HK-2 (cell line): ENCODE measurements around the gene GNAZ.

Experiments used
- DNase-seq: peaks from one replicate; pipeline ENCODE4 v3.0.0-alpha.2; 2018; ENCODE audit not compliant: unreplicated experiment

Gene GNAZ

GRCh38 chr22:23155143-23155542 is 84.8 kb downstream of the GNAZ start:
- no peak for DNase-seq

GRCh38 chr22:23155831-23156230 is 85.5 kb downstream of the GNAZ start:
- no peak for DNase-seq

- no peak for DNase-seq
Measured at GRCh38 chr22:23156286-23156685, 86.0 kb downstream of the GNAZ start.

- DNase-seq, result no peak
Measured at GRCh38 chr22:23157560-23158515, 87.5 kb downstream of the GNAZ start.

- DNase-seq, result no peak
Measured at GRCh38 chr22:23158516-23159290, 88.4 kb downstream of the GNAZ start.

GRCh38 chr22:23159291-23159630 is 88.9 kb downstream of the GNAZ start:
- DNase-seq, result no peak

GRCh38 chr22:23161029-23161428 is 90.7 kb downstream of the GNAZ start:
- DNase-seq, result no peak

- DNase-seq, result no peak
Measured at GRCh38 chr22:23161574-23161973, 91.3 kb downstream of the GNAZ start.

- no peak for DNase-seq
Measured at GRCh38 chr22:23163665-23164064, 93.3 kb downstream of the GNAZ start.

- no peak for DNase-seq
Measured at GRCh38 chr22:23164091-23164490, 93.8 kb downstream of the GNAZ start.

GRCh38 chr22:23166042-23166831 is 95.9 kb downstream of the GNAZ start:
- no peak for DNase-seq

- no peak for DNase-seq
Measured at GRCh38 chr22:23166841-23167616, 96.7 kb downstream of the GNAZ start.

- DNase-seq, result no peak
Measured at GRCh38 chr22:23168391-23169042, 98.2 kb downstream of the GNAZ start.

GRCh38 chr22:23169043-23169406 is 98.7 kb downstream of the GNAZ start:
- DNase-seq, result no peak
